Measurements from ENCODE around the gene FAAP20. TPM values are rescaled to one million over a fixed set of nuclear protein-coding genes. Genes with fewer than 3 reads are reported as not detected.
A peak's percentile ranks its signal among the peaks of the same experiment; 100 is the strongest.

FAAP20 gene
- polyA plus RNA-seq, 3 donors: 28.2 to 54.2 (median 53.8) TPM

GRCh38 chr1:2203671-2204414, 9.3 kb upstream of the FAAP20 start:
- no peak for DNase-seq (ENCODE audit: extremely low read depth in 1 of 11, low read depth in 9 of 11, low spot score in 4 of 11)

GRCh38 chr1:2202843-2203601, 8.4 kb upstream of the FAAP20 start:
- DNase-seq (ENCODE audit: extremely low read depth in 1 of 11, low read depth in 9 of 11, low spot score in 4 of 11): no peak

- no peak for DNase-seq (ENCODE audit: extremely low read depth in 1 of 11, low read depth in 9 of 11, low spot score in 4 of 11)
Observed at GRCh38 chr1:2202008-2202575, 7.5 kb upstream of the FAAP20 start.

- DNase-seq (ENCODE audit: extremely low read depth in 1 of 11, low read depth in 9 of 11, low spot score in 4 of 11): no peak
Observed at GRCh38 chr1:2201062-2201461, 6.5 kb upstream of the FAAP20 start.

- DNase-seq (ENCODE audit: extremely low read depth in 1 of 11, low read depth in 9 of 11, low spot score in 4 of 11): no peak
Observed at GRCh38 chr1:2200308-2200943, 5.9 kb upstream of the FAAP20 start.

GRCh38 chr1:2199042-2199810, 4.7 kb upstream of the FAAP20 start:
- DNase-seq (ENCODE audit: extremely low read depth in 1 of 11, low read depth in 9 of 11, low spot score in 4 of 11): peak in 8 of 11 donors; percentile 75 to 89 (median 83)

GRCh38 chr1:2198571-2198970, 4.0 kb upstream of the FAAP20 start:
- DNase-seq (ENCODE audit: extremely low read depth in 1 of 11, low read depth in 9 of 11, low spot score in 4 of 11): no peak

- no peak for DNase-seq (ENCODE audit: extremely low read depth in 1 of 11, low read depth in 9 of 11, low spot score in 4 of 11)
Observed at GRCh38 chr1:2197707-2198165, 3.2 kb upstream of the FAAP20 start.

- DNase-seq (ENCODE audit: extremely low read depth in 1 of 11, low read depth in 9 of 11, low spot score in 4 of 11): no peak
Observed at GRCh38 chr1:2196901-2197638, 2.5 kb upstream of the FAAP20 start.

- no peak for DNase-seq (ENCODE audit: extremely low read depth in 1 of 11, low read depth in 9 of 11, low spot score in 4 of 11)
Observed at GRCh38 chr1:2195785-2196184, 1.2 kb upstream of the FAAP20 start.

GRCh38 chr1:2194898-2195673, 514 bp upstream of the FAAP20 start:
- DNase-seq (ENCODE audit: extremely low read depth in 1 of 11, low read depth in 9 of 11, low spot score in 4 of 11): peak in 8 of 11 donors; percentile 61 to 78 (median 76)

GRCh38 chr1:2193514-2194281, 874 bp downstream of the FAAP20 start:
- no peak for DNase-seq (ENCODE audit: extremely low read depth in 1 of 11, low read depth in 9 of 11, low spot score in 4 of 11)

- no peak for DNase-seq (ENCODE audit: extremely low read depth in 1 of 11, low read depth in 9 of 11, low spot score in 4 of 11)
Observed at GRCh38 chr1:2192031-2192995, 2.3 kb downstream of the FAAP20 start.

- DNase-seq (ENCODE audit: extremely low read depth in 1 of 11, low read depth in 9 of 11, low spot score in 4 of 11): no peak
Observed at GRCh38 chr1:2190491-2190976, 4.0 kb downstream of the FAAP20 start.
